Heart right ventricle (tissue), 16 donors: ENCODE data around the gene CHIT1. TPM values are rescaled to one million over a fixed set of nuclear protein-coding genes. Genes with fewer than 3 reads are reported as not detected.

ENCODE experiments used
- ATAC-seq, 8 donors: fragments of 200-7000 bp; cut with Tn5 transposase; one replicate each; pipeline ENCODE4 v1.9.1; 2020; ENCODE audit warnings: mild to moderate bottlenecking in 8 of 8, moderate library complexity in 8 of 8, moderate number of reproducible peaks in 1 of 8
- DNase-seq, 2 donors: peaks; one replicate each; pipeline ENCODE4 v3.0.0-alpha.2; 2020
- H3K27ac ChIP-seq, 10 donors: fragments of 200-600 bp; sonication (generic) in 2 of 10; one replicate each; pipeline versions ENCODE4 v1.5.0 to v1.8.0; 2020 to 2022; ENCODE audit warnings: mild to moderate bottlenecking in 3 of 10
- H3K27me3 ChIP-seq, 7 donors: fragments of 200-600 bp; one replicate each; pipeline ENCODE4 v1.8.0; 2021 to 2022; ENCODE audit warnings: mild to moderate bottlenecking in 2 of 7
- H3K36me3 ChIP-seq, 9 donors: fragments of 200-600 bp; sonication (generic) in 1 of 9; one replicate each; pipeline versions ENCODE4 v1.5.0 to v1.8.0; 2020 to 2022; ENCODE audit warnings: mild to moderate bottlenecking in 2 of 9
- H3K4me1 ChIP-seq, 9 donors: fragments of 200-600 bp; sonication (generic) in 1 of 9; one replicate each; pipeline versions ENCODE4 v1.5.0 to v1.8.0; 2020 to 2022; ENCODE audit warnings: mild to moderate bottlenecking in 4 of 9
- H3K4me3 ChIP-seq, 10 donors: fragments of 200-600 bp; sonication (generic) in 2 of 10; one replicate each; pipeline versions ENCODE4 v1.5.0 to v1.8.0; 2020 to 2022; ENCODE audit warnings: mild to moderate bottlenecking in 7 of 10, moderate library complexity in 2 of 10
- H3K9me3 ChIP-seq, 11 donors: fragments of 200-600 bp in 10 of 11; sonication (generic) in 2 of 11; one replicate each; pipeline versions ENCODE4 v1.5.0 to v1.8.0; 2013 to 2022; ENCODE audit warnings: mild to moderate bottlenecking in 2 of 11, control low read depth in 1 of 11, moderate library complexity in 1 of 11
- WGBS, 2 donors: extraction: QIAGEN DNeasy Blood & Tissue Kit; methylation state at CpG; one replicate each; pipeline ENCODE4 v1.1.7; 2013; ENCODE audit warnings: inconsistent platforms in 1 of 2; 5-methylcytosine and 5-hydroxymethylcytosine counted together
- intact Hi-C, 10 donors: fragments of 100-400 bp; cut with DNase I; formaldehyde crosslinking; loops; one replicate each; pipeline versions ENCODE4 v1.11.1 to v1.14.2; 2022
- long read RNA-seq, 3 donors: library from polyadenylated mRNA; unstranded; transcript quantifications; one replicate each; pipeline ENCODE4 v2.0.0, GENCODE V29; 2020 to 2021
- polyA plus RNA-seq, 2 donors: library from polyadenylated mRNA; stranded (reverse); fragments of 200-250 nt; gene quantifications; one replicate each; pipeline ENCODE4 v1.2.3, GENCODE V29; 2013
- total RNA-seq, 10 donors: library from RNA; stranded (reverse); fragmentation: NEBNext Ultra II Directional in 3 of 10; extraction: Animal tissue kit (Norgen Biotek cat#: 25700) in 3 of 10; gene quantifications; one replicate each; pipeline versions ENCODE4 v1.2.1 to v1.2.4, GENCODE V29; 2021 to 2023
- TF ChIP-seq, protein P1 (sequence below), 9 donors: fragments of 200-600 bp; sonication (generic) in 2 of 9; IDR thresholded peaks; one replicate each; pipeline versions ENCODE4 v1.5.0 to v1.8.0; 2021 to 2022; ENCODE audit warnings: antibody characterized with exemption in 9 of 9, mild to moderate bottlenecking in 5 of 9, moderate library complexity in 1 of 9
- donor health status: Arrhythmogenic right ventricular cardiomyopathy.
- donor health status: ischemic (EF 13 %, LVEDD 7.1; RV severe dilation, severe dysfunction).
- donor health status: healthy with polysubstance abuse.
- donor health status: DM: no; HTN: yes; CAD: no.
- donor health status: DM: no; HTN: no; CAD: no.
- donor health status: ischemic (EF 25% LVEDD 6.9; RV normal size, moderate dysfunction).
- donor health status: ischemic (EF 25% LVEDD 5.7; RV mildly dilated, moderate dysfunction).
- donor health status: healthy.
- donor health status: DM: yes; HTN: yes; CAD: no.
- donor health status: Ischemic cardiomyopathy.
- donor health status: ischemic (EF 35%, LVEDD 5.7; RV mildly dilated, moderate dysfunction).
- donor health status: nonischemic (EF 11% LVEDD 7.7; RV severe dilation, severe dysfunction).
- donor health status: DM: yes; HTN: yes; CAD: no.
- donor health status: PGD.
- donor health status: ischemic (EF 29% LVEDD 5.4; RV normal size, mild dysfunction).
- donor health status: nonischemic (EF 23%, LVEDD 6.1; RV moderate dilation, normal function).

The CHIT1 gene
- 1 to 10 TPM in 1 of 10 donors, under 1 TPM in 5, not detected in 4; 0.05 to 1.3 (median 0.28) TPM for total RNA-seq
- polyA plus RNA-seq: not detected
- long read RNA-seq, donor 1: 0 reads
- long read RNA-seq, donor 2, partial matches to known transcripts: 0 of 1 reads
- long read RNA-seq, donor 2, other reads (novel, unspliced or antisense): 1 of 1 reads
- long read RNA-seq, donor 3: 0 reads

DNA sequence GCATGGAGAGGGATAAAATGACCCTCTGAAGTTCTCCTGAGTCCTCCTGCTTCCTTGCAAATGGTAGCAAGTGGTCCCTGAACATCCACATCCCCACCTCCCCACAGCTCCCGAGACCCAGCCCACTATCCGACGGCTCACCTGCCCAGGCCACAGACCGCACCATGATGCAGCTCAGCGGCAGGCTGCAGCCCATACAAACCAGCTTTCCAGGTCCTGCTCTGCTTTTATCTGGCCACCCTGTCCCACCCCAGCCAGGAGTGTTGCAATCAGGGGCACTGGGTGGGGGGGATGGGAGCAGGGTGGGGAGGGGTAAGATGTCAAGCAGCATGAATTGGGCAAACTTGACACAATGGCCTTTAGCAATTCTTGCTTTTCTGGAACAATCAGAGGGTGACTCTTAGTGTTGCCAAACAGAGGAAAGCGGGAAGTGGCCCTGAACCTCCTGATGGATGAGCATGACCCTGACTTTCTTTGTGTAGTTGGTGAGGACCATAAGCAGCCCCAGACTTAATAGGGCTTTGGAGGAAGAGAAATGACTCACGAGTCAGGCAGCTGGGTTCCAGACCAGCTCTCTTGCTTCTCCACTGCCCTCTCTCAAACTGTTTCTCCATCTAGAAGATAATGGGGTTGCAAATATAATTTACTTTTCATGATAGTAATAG, at the start of gene CHIT1:
Gene CHIT1 (minus strand): TSS at position 203 of the 665 bp plus-strand sequence. CDS start 37 bp downstream, at position 166.
- WGBS, 2 donors: 86 to 95% methylated on average over 7 of the region's 7 CpGs
- Histone ChIP-seq H3K36me3 (no peaks in the 10 kb centered on the region), H3K9me3 (peaks cover 0 to 8% (median under 1%) of the 10 kb centered on the region in 11 donors), H3K27ac (no peak within 1 kb of the TSS), H3K4me3 (no peak within 1 kb of the TSS), H3K4me1 (no peaks in the 10 kb centered on the region), H3K27me3 (peaks cover 0 to 25% (median 17%) of the 10 kb centered on the region in 7 donors)
- TF ChIP-seq, protein P1, sequence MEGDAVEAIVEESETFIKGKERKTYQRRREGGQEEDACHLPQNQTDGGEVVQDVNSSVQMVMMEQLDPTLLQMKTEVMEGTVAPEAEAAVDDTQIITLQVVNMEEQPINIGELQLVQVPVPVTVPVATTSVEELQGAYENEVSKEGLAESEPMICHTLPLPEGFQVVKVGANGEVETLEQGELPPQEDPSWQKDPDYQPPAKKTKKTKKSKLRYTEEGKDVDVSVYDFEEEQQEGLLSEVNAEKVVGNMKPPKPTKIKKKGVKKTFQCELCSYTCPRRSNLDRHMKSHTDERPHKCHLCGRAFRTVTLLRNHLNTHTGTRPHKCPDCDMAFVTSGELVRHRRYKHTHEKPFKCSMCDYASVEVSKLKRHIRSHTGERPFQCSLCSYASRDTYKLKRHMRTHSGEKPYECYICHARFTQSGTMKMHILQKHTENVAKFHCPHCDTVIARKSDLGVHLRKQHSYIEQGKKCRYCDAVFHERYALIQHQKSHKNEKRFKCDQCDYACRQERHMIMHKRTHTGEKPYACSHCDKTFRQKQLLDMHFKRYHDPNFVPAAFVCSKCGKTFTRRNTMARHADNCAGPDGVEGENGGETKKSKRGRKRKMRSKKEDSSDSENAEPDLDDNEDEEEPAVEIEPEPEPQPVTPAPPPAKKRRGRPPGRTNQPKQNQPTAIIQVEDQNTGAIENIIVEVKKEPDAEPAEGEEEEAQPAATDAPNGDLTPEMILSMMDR (IDR thresholded peaks at IDR 0.05): no peak
- no peak for ATAC-seq
- intact Hi-C loops: no loop called here
- DNase-seq: no peak

DNA sequence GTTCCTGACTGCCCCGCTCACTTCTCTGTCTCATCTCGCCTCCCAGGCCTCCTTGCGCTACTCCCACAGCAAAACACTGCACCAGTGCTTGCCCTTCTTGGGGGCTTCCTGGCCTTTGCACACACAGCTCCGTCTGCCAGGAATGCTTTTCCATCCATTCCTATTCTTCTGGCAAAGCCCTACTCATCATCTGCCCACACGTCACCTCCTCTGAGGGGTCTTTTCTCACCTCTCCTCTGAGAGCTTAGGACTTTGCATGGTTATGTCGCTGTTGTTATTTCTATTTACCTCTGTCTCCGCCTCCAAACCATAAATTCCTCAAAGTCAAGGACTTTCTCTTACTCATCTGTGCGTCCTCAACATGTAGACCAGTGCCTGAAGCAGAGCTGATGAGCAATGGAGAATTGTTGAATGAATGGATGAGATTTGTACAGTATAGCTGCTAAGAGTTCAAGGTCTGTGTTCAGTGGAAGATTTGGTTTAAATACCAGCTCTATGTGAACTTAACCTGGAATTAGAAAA, 49.5 kb upstream of the CHIT1 start:
- Histone ChIP-seq H3K27ac (peak overlapping the region; percentile 86 to 96 (median 93)), H3K9me3 (no peaks in the 10 kb centered on the region), H3K4me1 (peaks cover 25 to 92% (median 72%) of the 10 kb centered on the region in 9 donors), H3K36me3 (no peaks in the 10 kb centered on the region), H3K4me3 (peak overlapping the region in 5 of 10 donors; percentile 8 to 20 (median 12)), H3K27me3 (no peaks in the 10 kb centered on the region)
- no peak for DNase-seq
- TF ChIP-seq, protein P1 (IDR thresholded peaks at IDR 0.05): no peak
- 18 to 23% methylated on average over 8 of the region's 8 CpGs for WGBS, 2 donors
- no peak for ATAC-seq
- intact Hi-C loops: loop anchor here in 4 of 10 donors (1.0 to 10.0 kb wide), 4 partner anchors 26 to 416 kb away; partner anchors contain the start of gene BTG2 (in 1 of the 4)

DNA sequence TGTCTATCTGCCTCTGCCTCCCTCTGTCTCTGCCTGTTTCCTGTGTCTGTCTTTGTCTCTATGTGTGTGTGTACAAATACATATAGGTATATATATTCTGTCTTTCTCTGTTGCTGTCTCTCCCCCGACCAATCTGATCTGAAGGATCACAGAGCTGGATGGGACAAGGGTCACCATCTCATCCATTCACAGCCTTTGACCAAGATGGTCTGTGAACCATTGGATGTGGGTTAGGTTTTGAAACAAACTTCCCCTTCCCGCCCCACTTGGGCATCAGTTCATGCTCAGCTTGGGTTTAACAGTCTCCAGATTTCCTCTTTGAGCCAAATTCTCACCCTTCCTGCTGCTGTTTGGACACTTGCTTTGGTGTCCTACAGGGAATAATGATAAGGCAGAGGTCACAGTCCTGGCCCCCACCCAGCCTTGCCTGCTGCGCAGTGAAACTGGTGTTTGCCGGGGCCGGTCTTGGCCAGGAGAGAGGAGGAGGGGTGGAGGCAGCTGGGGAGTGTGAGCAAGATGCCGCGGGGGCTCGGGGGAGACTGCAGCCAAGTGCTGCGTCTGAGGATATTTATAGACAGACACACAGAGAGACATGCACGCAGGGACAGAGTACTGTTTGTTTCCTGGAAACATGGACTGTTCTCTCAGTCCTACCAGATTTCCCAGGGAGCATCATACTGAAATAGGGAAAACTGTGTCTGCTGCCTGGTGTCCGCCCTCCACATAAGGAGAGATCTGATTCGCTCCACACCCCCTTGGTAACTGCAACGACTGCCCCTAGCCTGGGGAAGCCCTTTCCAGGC, 48.8 kb upstream of the CHIT1 start:
- Histone ChIP-seq H3K9me3 (no peaks in the 10 kb centered on the region), H3K27ac (peak overlapping the region; percentile 86 to 96 (median 93)), H3K27me3 (no peaks in the 10 kb centered on the region), H3K4me1 (peaks cover 27 to 97% (median 79%) of the 10 kb centered on the region in 9 donors), H3K4me3 (peak overlapping the region in 4 of 10 donors; percentile 10 to 20 (median 13)), H3K36me3 (no peaks in the 10 kb centered on the region)
- ATAC-seq (peak; percentile 86 to 91 (median 90)), DNase-seq (peak; percentile 96)
- intact Hi-C loops: loop anchor here in 4 of 10 donors (1.0 to 10.0 kb wide), 4 partner anchors 27 to 417 kb away; partner anchors contain the start of gene BTG2 (in 1 of the 4)
- TF ChIP-seq, protein P1 (IDR thresholded peaks at IDR 0.05): no peak
- 3 to 4% methylated on average over 13 of the region's 13 CpGs for WGBS, 2 donors
